ENCODE measurements around the gene SNX32.

Gene SNX32

DNA sequence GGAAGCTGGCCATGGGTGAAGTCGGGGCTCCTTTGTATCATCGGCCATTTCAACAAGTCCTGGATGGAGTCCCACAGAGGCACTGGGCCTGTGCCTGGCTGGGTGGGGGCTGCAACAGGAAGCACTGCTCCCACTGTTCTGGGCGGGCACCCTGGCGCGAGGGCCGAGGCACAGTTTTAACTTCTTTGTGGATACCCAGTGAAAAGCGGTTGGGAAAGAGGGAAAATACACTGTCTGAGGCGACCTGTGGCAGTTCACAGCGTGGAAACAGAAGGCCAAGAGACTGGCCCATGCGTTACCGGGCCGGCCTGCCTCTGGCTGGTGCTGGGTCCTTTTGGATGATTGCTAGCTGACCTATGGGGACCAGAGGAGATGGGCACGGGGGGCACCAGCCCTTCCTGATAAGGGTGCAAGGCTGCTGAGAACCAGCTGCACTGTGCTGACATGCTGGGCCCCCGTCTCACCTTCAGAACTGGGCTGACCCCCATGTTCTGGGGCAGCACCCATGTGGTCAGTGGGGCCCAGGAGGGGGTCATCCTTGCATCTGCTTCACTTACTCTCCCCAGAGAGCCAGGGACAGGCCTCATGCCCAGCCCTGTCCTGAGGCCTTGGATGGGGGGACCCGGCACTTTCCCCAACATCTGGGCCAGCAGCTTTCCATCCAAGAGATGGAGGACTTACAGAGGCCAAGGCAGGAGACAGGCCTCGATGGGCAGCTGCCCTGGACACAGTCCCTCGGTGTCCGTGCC, 42.7 kb upstream of the SNX32 start:
- Histone ChIP-seq H3K27ac (ENCODE audit: low read depth, low read length) (no peak overlapping the region), H3K27me3 (ENCODE audit: insufficient read depth, low read length) (peaks cover 37% of the 10 kb centered on the region), H3K4me1 (ENCODE audit: insufficient read depth, low read length) (peaks cover 21% of the 10 kb centered on the region), H3K9me3 (ENCODE audit: insufficient read depth, low read depth, low read length) (no peaks in the 10 kb centered on the region), H3K36me3 (ENCODE audit: insufficient read depth, low read length) (peaks cover 5% of the 10 kb centered on the region), H3K4me3 (ENCODE audit: low read length) (no peak overlapping the region), H3K9ac (ENCODE audit: low read depth, low read length) (no peak overlapping the region)
- 92% methylated on average over 18 of the region's 18 CpGs for WGBS

DNA sequence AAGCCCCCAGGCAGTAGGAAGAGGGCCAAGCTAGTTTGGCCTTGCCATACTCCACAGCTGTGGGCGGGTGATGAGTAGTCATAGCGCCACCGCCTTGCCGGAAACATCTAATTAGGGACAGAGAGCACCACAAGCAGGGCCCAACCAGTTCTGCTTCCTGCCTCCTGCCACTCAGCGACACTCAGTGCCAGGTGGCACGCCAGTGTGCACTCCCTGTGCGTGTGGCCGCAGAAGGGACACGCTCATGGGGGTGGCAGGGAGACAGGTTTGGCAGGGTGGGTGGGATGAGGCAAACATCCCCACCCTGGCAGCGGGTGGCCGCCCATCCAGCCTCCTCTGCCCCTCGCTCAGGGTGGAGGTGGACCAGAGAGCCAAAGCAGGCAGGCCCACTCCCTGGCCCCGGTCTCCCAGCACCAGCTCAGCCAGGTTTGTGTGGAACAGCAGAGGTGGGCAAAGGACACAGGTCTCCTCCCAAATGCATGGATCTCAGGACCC, 42.0 kb upstream of the SNX32 start:
- Histone ChIP-seq H3K4me1 (ENCODE audit: insufficient read depth, low read length) (peaks cover 21% of the 10 kb centered on the region), H3K36me3 (ENCODE audit: insufficient read depth, low read length) (peaks cover 5% of the 10 kb centered on the region), H3K9ac (ENCODE audit: low read depth, low read length) (no peak overlapping the region), H3K27me3 (ENCODE audit: insufficient read depth, low read length) (peaks cover 30% of the 10 kb centered on the region), H3K9me3 (ENCODE audit: insufficient read depth, low read depth, low read length) (no peaks in the 10 kb centered on the region), H3K4me3 (ENCODE audit: low read length) (no peak overlapping the region), H3K27ac (ENCODE audit: low read depth, low read length) (no peak overlapping the region)
- WGBS = 94% methylated on average over 13 of the region's 13 CpGs

DNA sequence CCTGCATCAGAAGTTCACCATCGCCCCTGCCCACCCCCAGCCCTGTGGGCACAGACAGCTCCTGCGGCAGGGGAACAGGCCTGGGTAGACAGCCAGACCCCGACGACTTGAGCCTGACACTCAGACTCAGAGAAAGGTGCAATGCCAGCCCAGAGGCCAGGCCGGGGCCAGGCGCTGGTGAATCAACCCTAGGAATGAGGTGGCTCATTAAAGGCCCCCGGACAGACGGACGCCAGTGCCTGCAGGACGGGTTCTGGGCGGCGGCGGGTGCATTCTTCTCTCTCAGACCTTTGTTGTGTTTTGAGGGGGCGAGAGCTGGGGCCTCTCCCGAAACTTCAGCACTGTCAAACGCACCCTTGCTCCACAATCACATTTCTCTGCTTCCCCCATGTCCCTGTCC, 41.3 kb upstream of the SNX32 start:
- no peak overlapping the region for H3K4me3 ChIP-seq (ENCODE audit: low read length)
- no peaks in the 10 kb centered on the region for H3K9me3 ChIP-seq (ENCODE audit: insufficient read depth, low read depth, low read length)
- peaks cover 25% of the 10 kb centered on the region for H3K27me3 ChIP-seq (ENCODE audit: insufficient read depth, low read length)
- 93% methylated on average over 16 of the region's 16 CpGs for WGBS
- peaks cover 5% of the 10 kb centered on the region for H3K36me3 ChIP-seq (ENCODE audit: insufficient read depth, low read length)
- H3K9ac ChIP-seq (ENCODE audit: low read depth, low read length) = no peak overlapping the region
- H3K27ac ChIP-seq (ENCODE audit: low read depth, low read length) = no peak overlapping the region
- peaks cover 26% of the 10 kb centered on the region for H3K4me1 ChIP-seq (ENCODE audit: insufficient read depth, low read length)

DNA sequence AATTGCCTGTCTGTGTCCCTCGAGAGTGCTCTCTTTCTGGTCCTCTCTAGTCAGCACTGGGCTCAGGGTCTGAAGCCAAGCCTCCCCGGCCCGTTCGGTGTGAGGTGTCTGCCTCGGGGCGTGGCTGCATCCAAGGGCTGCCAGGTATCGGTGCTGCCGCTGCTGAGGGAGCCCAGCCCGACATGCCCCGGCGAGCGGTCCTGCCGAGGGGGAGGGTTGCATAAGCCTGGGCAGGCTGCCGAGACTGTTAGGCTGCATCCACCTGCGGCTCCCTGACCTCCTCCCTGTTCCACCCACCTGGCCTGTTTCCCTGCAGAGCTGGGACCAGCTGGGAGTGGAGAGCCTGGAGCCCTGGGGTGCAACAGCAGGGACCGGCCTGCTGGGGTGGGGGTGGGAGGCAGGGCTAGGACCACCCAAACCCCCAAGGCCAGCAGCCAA, 40.6 kb upstream of the SNX32 start:
- no peak overlapping the region for H3K9ac ChIP-seq (ENCODE audit: low read depth, low read length)
- H3K4me1 ChIP-seq (ENCODE audit: insufficient read depth, low read length) = peaks cover 27% of the 10 kb centered on the region
- WGBS = 72% methylated on average over 16 of the region's 16 CpGs

DNA sequence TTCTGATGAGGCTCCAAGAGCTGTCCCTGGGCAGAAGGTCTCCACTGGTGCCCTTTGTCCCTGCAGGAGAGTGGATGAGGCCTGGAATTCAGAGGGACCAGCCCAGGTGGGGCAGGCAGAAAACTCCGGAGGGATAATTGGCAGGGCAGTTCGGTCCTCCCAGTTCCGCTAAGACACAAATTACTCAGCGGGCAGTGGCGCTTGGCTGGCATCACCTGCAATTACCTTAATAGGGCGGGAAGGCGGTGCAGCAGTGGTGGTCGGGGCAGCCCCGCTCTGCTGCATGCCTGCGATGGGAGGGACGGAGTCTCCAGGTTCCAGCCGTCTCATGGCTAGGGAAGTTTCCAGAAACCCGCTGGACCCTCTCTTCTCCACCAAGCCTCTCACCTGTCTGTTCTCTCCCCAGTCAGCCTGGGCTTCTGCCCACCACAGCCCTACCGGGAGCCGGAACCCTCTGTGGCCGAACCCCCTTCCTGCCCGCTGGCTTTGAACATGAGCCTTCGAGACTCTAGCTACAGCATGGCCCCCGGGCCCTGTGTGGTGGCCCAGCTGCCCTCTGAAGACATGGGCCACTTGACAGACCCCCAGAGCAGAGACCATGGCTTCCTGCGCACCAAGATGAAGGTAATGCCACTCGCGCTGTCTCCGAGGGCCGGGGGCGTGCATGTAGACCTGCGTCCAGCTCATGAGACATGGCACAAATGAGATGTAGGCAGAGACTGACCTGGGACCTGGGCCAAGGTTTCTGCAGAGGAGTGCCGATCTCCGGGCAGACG, 40.0 kb upstream of the SNX32 start:
- no peak overlapping the region for H3K9ac ChIP-seq (ENCODE audit: low read depth, low read length)
- H3K9me3 ChIP-seq (ENCODE audit: insufficient read depth, low read depth, low read length) = no peaks in the 10 kb centered on the region
- 91% methylated on average over 29 of the region's 29 CpGs for WGBS
- H3K4me1 ChIP-seq (ENCODE audit: insufficient read depth, low read length) = peaks cover 25% of the 10 kb centered on the region
- no peak overlapping the region for H3K27ac ChIP-seq (ENCODE audit: low read depth, low read length)
- peaks cover 5% of the 10 kb centered on the region for H3K36me3 ChIP-seq (ENCODE audit: insufficient read depth, low read length)
- H3K4me3 ChIP-seq (ENCODE audit: low read length) = no peak overlapping the region
- peaks cover 11% of the 10 kb centered on the region for H3K27me3 ChIP-seq (ENCODE audit: insufficient read depth, low read length)

More for the DNA sequence above, 40.6 kb upstream of the SNX32 start:
- no peak overlapping the region for H3K4me3 ChIP-seq (ENCODE audit: low read length)
- peaks cover 5% of the 10 kb centered on the region for H3K36me3 ChIP-seq (ENCODE audit: insufficient read depth, low read length)
- no peaks in the 10 kb centered on the region for H3K9me3 ChIP-seq (ENCODE audit: insufficient read depth, low read depth, low read length)
- peaks cover 18% of the 10 kb centered on the region for H3K27me3 ChIP-seq (ENCODE audit: insufficient read depth, low read length)
- no peak overlapping the region for H3K27ac ChIP-seq (ENCODE audit: low read depth, low read length)

DNA sequence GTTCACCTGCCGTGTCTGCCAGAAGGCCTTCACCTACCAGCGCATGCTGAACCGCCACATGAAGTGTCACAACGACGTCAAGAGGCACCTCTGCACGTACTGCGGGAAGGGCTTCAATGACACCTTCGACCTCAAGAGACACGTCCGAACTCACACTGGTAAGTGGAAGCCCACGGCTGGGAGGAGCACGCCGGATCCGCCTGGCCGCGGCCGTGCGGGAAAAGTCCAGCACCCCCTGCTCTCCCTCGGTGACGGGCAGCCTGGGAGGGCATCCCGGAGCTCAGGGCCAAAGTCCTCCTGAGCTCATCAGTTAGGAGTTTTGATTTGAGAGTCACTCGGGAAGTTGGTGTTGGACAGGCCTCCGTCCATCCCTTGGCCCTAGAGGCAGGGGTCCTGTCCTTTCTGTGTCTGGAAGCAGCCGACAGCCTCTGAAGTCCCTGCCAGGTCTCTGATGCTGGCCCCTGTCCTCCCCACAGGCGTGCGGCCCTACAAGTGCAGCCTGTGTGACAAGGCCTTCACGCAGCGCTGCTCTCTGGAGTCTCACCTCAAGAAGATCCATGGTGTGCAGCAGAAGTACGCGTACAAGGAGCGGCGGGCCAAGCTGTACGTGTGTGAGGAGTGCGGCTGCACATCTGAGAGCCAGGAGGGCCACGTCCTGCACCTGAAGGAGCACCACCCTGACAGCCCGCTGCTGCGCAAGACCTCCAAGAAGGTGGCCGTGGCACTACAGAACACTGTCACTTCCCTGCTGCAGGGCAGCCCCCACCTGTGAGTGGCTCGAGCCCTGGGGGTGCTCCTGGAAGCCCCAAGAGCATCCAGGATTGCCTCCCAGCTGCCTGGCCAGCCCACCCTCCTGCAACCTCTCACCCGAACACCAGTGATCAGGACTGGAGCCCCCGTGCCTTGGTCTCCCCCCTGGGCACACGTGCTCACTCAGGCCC, 38.9 kb upstream of the SNX32 start:
- peaks cover 5% of the 10 kb centered on the region for H3K36me3 ChIP-seq (ENCODE audit: insufficient read depth, low read length)
- H3K9me3 ChIP-seq (ENCODE audit: insufficient read depth, low read depth, low read length) = no peaks in the 10 kb centered on the region
- H3K9ac ChIP-seq (ENCODE audit: low read depth, low read length) = no peak overlapping the region
- 94% methylated on average over 42 of the region's 42 CpGs for WGBS
- peaks cover 19% of the 10 kb centered on the region for H3K4me1 ChIP-seq (ENCODE audit: insufficient read depth, low read length)
- H3K4me3 ChIP-seq (ENCODE audit: low read length) = no peak overlapping the region
- peaks cover 2% of the 10 kb centered on the region; the same call in 1 of the 2 replicates for H3K27me3 ChIP-seq (ENCODE audit: insufficient read depth, low read length)
- no peak overlapping the region for H3K27ac ChIP-seq (ENCODE audit: low read depth, low read length)

DNA sequence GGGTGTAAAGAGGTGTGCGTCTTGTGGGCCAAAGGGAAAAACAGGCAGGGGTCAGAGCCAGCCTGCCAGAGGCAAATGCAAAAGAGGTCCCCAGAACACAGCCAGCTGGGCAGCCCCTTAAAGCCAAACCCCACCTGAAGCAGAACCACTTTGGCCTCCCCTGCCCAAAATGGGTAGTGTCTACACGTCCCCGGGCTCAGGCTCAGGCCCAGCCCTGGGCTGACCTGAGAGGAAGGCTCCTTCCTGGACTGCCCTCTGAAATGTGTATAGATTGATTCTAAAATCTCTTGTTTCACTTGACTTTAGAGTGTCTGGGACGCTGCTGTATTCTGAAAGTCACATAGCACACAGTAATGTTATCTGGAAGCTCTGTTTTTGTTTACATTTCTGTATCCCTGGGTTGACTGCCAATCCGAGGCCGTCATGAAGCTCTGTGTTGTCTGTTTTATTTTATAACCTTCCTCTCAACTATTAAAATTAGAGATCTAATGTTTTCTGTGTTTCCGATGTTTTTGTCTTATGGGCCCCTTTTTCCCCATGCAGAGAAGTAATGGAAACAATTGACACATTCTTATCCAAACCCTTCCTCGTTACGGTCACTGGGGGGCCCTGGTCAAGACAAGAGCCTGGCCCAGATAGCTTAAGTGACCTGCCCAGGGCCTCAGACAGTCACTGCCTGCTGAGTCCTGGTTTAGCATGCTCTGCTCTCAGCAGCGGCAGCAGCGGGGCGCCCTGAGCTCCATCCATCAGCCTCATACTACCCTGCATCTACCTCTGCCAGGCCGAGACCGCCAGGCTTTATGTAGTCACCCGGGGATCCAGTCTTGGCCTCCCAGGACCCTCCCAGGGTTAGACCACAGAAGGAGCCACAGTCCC, 36.8 kb upstream of the SNX32 start:
- 76% methylated on average over 13 of the region's 15 CpGs for WGBS
- Histone ChIP-seq H3K36me3 (ENCODE audit: insufficient read depth, low read length) (peaks cover 5% of the 10 kb centered on the region), H3K4me3 (ENCODE audit: low read length) (no peak overlapping the region), H3K9ac (ENCODE audit: low read depth, low read length) (no peak overlapping the region), H3K27me3 (ENCODE audit: insufficient read depth, low read length) (no peaks in the 10 kb centered on the region), H3K9me3 (ENCODE audit: insufficient read depth, low read depth, low read length) (no peaks in the 10 kb centered on the region), H3K27ac (ENCODE audit: low read depth, low read length) (no peak overlapping the region), H3K4me1 (ENCODE audit: insufficient read depth, low read length) (peaks cover 12% of the 10 kb centered on the region)

DNA sequence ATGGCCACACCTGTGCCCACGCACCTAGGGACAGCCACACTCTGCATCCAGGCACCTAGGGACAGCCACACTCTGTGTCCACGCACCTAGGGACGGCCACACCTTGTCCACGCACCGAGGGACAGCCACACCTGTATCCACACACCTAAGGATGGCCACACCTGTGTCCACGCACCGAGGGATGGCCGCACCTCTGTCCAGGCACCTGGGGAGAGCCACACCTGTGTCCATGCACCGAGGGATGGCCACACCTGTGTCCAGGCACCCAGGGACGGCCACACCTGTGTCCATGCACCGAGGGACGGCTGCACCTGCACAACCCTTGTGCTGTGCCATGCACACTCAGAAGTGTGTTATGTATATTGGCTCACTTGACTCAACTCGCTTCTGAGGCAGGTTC, 36.1 kb upstream of the SNX32 start:
- Histone ChIP-seq H3K27ac (ENCODE audit: low read depth, low read length) (no peak overlapping the region), H3K9me3 (ENCODE audit: insufficient read depth, low read depth, low read length) (no peaks in the 10 kb centered on the region), H3K4me3 (ENCODE audit: low read length) (no peak overlapping the region), H3K27me3 (ENCODE audit: insufficient read depth, low read length) (no peaks in the 10 kb centered on the region), H3K9ac (ENCODE audit: low read depth, low read length) (no peak overlapping the region), H3K36me3 (ENCODE audit: insufficient read depth, low read length) (peaks cover 5% of the 10 kb centered on the region), H3K4me1 (ENCODE audit: insufficient read depth, low read length) (peaks cover 12% of the 10 kb centered on the region)
- WGBS = 97% methylated on average over 13 of the region's 13 CpGs

DNA sequence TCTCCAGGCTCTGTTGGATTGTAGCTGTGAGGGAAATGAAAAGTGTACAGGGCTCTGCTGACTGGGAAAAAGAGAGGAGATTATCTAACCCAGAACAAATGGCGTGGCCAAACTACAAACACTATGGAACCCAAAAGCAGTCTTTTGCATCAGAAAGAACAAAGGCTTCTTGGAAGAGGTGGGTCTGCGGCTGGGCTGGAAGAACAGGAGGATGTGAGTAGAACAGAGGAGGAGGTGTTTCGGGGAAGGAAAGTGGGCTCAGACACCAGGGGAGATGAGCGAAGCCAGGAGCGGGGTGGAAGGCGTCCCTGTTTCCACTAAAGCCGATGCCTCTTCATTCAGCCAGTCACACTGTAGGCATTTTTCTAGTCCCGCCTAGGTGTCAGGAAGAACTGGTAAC, 34.9 kb upstream of the SNX32 start:
- Histone ChIP-seq H3K36me3 (ENCODE audit: insufficient read depth, low read length) (peaks cover 5% of the 10 kb centered on the region), H3K9ac (ENCODE audit: low read depth, low read length) (no peak overlapping the region), H3K9me3 (ENCODE audit: insufficient read depth, low read depth, low read length) (no peaks in the 10 kb centered on the region), H3K27me3 (ENCODE audit: insufficient read depth, low read length) (no peaks in the 10 kb centered on the region), H3K4me3 (ENCODE audit: low read length) (no peak overlapping the region), H3K4me1 (ENCODE audit: insufficient read depth, low read length) (peaks cover 12% of the 10 kb centered on the region), H3K27ac (ENCODE audit: low read depth, low read length) (no peak overlapping the region)
- WGBS = 80% methylated on average over 7 of the region's 8 CpGs
